WTC11 (cell line): ENCODE measurements around the gene FEM1B. TPM values are rescaled to one million over a fixed set of nuclear protein-coding genes. Genes with fewer than 3 reads are reported as not detected.

ENCODE experiments used
- ATAC-seq: fragments of 200-7000 bp; cut with Tn5 transposase; 2 replicates; pipeline ENCODE4 v1.10.0; 2021; ENCODE audit warnings: mild to moderate bottlenecking, moderate library complexity
- CTCF ChIA-PET: fragments of 300-600 bp; sonication (Branson Sonifier 250); formaldehyde crosslinking; loops from one replicate; lab custom pipeline; 2021; ENCODE audit warnings: antibody characterized with exemption; lab: Charles Lee
- POLR2A ChIA-PET: fragments of 350-600 bp; sonication (Branson Sonifier 250); formaldehyde crosslinking; loops from one replicate; lab custom pipeline; 2021; ENCODE audit warnings: antibody characterized with exemption; lab: Charles Lee
- DNase-seq: peaks from one replicate; pipeline ENCODE4 v3.0.0; 2021; ENCODE audit warnings: low spot score
- H3K27ac Mint-ChIP-seq: 2 replicates; pipeline ENCODE4 v1.8.0; 2021; ENCODE audit warnings: mixed read lengths
- H3K27me3 Mint-ChIP-seq: 2 replicates; pipeline ENCODE4 v1.8.0; 2021; ENCODE audit warnings: low read depth, mild to moderate bottlenecking, moderate library complexity, mixed read lengths
- H3K36me3 Mint-ChIP-seq: 2 replicates; pipeline ENCODE4 v1.8.0; 2021; ENCODE audit warnings: mixed read lengths
- H3K4me1 Mint-ChIP-seq: 2 replicates; pipeline ENCODE4 v1.8.0; 2022; ENCODE audit warnings: mixed read lengths
- H3K4me3 Mint-ChIP-seq: 2 replicates; pipeline ENCODE4 v1.8.0; 2021; ENCODE audit warnings: mild to moderate bottlenecking, moderate library complexity, mixed read lengths
- H3K9me3 Mint-ChIP-seq: 2 replicates; pipeline ENCODE4 v1.8.0; 2021; ENCODE audit warnings: mixed read lengths
- ATF2 ChIP-seq: sonication (generic); formaldehyde crosslinking; IDR thresholded peaks from 2 replicates; pipeline ENCODE4 v1.8.1; 2022; ENCODE audit warnings: low read depth, missing genetic modification reagents, borderline replicate concordance
- ATF3 ChIP-seq: sonication (generic); formaldehyde crosslinking; conservative IDR thresholded peaks from 2 replicates; pipeline ENCODE4 v1.8.1; 2022; ENCODE audit warnings: mild to moderate bottlenecking, missing genetic modification reagents
- CREM ChIP-seq: sonication (generic); formaldehyde crosslinking; IDR thresholded peaks from 2 replicates; pipeline ENCODE4 v1.8.1; 2022; ENCODE audit warnings: mild to moderate bottlenecking, missing genetic modification reagents, moderate library complexity
- FOXK1 ChIP-seq: sonication (generic); formaldehyde crosslinking; IDR thresholded peaks from 2 replicates; pipeline ENCODE4 v1.8.0; 2022; ENCODE audit warnings: mild to moderate bottlenecking, moderate library complexity, missing genetic modification reagents
- PRDM15 ChIP-seq: sonication (generic); formaldehyde crosslinking; IDR thresholded peaks from 2 replicates; pipeline ENCODE4 v1.8.0; 2022; ENCODE audit warnings: missing genetic modification reagents
- PRRX2 ChIP-seq: fragments of 250-450 bp; sonication (Bioruptor Pico); IDR thresholded peaks from 2 replicates; pipeline ENCODE4 v1.8.0; 2021; ENCODE audit warnings: mild to moderate bottlenecking
- RORB ChIP-seq: fragments of 250-450 bp; sonication (Bioruptor Pico); IDR thresholded peaks from 2 replicates; pipeline ENCODE4 v1.9.0; 2021; ENCODE audit warnings: mild to moderate bottlenecking
- TCF7 ChIP-seq: sonication (generic); formaldehyde crosslinking; IDR thresholded peaks from 2 replicates; pipeline ENCODE4 v1.8.0; 2022; ENCODE audit warnings: mild to moderate bottlenecking, low read depth, missing genetic modification reagents, moderate library complexity
- ZNF121 ChIP-seq: sonication (generic); formaldehyde crosslinking; IDR thresholded peaks from 2 replicates; pipeline ENCODE4 v1.8.0; 2023; ENCODE audit warnings: missing genetic modification reagents
- total RNA-seq: library from RNA; stranded (reverse); gene quantifications from 3 replicates; pipeline ENCODE4 v1.2.3, GENCODE V29; 2021
- TF ChIP-seq, protein P1 (sequence below): fragments of 250-450 bp; sonication (Bioruptor Pico); IDR thresholded peaks from 2 replicates; pipeline ENCODE4 v1.9.0; 2021; ENCODE audit warnings: mild to moderate bottlenecking, borderline replicate concordance
- TF ChIP-seq, protein P2 (sequence below): sonication (generic); formaldehyde crosslinking; IDR thresholded peaks from 2 replicates; pipeline ENCODE4 v1.8.1; 2023; ENCODE audit warnings: mild to moderate bottlenecking, missing genetic modification reagents, moderate library complexity
- TF ChIP-seq, protein P3 (sequence below): fragments of 250-450 bp; sonication (Bioruptor Pico); conservative IDR thresholded peaks from 2 replicates; pipeline ENCODE4 v1.9.0; 2021; ENCODE audit warnings: mild to moderate bottlenecking
- TF ChIP-seq, protein P4 (sequence below): fragments of 250-450 bp; sonication (Bioruptor Pico); IDR thresholded peaks from 2 replicates; pipeline ENCODE4 v1.8.0; 2021; ENCODE audit warnings: mild to moderate bottlenecking
- TF ChIP-seq, protein P5 (sequence below): sonication (generic); formaldehyde crosslinking; IDR thresholded peaks from 2 replicates; pipeline ENCODE4 v1.8.1; 2023; ENCODE audit warnings: mild to moderate bottlenecking, missing genetic modification reagents, moderate library complexity

FEM1B gene
- total RNA-seq, 1 experiment from 2014 or later, result 64.8 TPM

GRCh38 chr15:68318008-68318835 is 40.7 kb downstream of the FEM1B start:
- Mint-ChIP-seq H3K27ac (no peak overlapping the region), H3K36me3 (no peaks in the 10 kb centered on the region), H3K4me3 (no peak overlapping the region), H3K9me3 (no peaks in the 10 kb centered on the region), H3K4me1 (peaks cover 23% of the 10 kb centered on the region), H3K27me3 (no peaks in the 10 kb centered on the region)
- CTCF ChIA-PET, result interaction anchor here (0.7 kb wide), 1 partner anchor 12 kb away, joined by 3 read pairs; no protein-coding TSS in a partner anchor
- DNase-seq, result peak; percentile 4
- ATAC-seq, result no peak
- POLR2A ChIA-PET, result interaction anchor here (1.1 kb wide), 1 partner anchor 12 kb away, joined by 3 read pairs; no protein-coding TSS in a partner anchor
- TF ChIP-seq, protein P1, sequence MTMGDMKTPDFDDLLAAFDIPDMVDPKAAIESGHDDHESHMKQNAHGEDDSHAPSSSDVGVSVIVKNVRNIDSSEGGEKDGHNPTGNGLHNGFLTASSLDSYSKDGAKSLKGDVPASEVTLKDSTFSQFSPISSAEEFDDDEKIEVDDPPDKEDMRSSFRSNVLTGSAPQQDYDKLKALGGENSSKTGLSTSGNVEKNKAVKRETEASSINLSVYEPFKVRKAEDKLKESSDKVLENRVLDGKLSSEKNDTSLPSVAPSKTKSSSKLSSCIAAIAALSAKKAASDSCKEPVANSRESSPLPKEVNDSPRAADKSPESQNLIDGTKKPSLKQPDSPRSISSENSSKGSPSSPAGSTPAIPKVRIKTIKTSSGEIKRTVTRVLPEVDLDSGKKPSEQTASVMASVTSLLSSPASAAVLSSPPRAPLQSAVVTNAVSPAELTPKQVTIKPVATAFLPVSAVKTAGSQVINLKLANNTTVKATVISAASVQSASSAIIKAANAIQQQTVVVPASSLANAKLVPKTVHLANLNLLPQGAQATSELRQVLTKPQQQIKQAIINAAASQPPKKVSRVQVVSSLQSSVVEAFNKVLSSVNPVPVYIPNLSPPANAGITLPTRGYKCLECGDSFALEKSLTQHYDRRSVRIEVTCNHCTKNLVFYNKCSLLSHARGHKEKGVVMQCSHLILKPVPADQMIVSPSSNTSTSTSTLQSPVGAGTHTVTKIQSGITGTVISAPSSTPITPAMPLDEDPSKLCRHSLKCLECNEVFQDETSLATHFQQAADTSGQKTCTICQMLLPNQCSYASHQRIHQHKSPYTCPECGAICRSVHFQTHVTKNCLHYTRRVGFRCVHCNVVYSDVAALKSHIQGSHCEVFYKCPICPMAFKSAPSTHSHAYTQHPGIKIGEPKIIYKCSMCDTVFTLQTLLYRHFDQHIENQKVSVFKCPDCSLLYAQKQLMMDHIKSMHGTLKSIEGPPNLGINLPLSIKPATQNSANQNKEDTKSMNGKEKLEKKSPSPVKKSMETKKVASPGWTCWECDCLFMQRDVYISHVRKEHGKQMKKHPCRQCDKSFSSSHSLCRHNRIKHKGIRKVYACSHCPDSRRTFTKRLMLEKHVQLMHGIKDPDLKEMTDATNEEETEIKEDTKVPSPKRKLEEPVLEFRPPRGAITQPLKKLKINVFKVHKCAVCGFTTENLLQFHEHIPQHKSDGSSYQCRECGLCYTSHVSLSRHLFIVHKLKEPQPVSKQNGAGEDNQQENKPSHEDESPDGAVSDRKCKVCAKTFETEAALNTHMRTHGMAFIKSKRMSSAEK (CRISPR knock-in tag), result no peak
- TF ChIP-seq ZNF121 (CRISPR knock-in tag), result no peak
- TF ChIP-seq, protein P2, sequence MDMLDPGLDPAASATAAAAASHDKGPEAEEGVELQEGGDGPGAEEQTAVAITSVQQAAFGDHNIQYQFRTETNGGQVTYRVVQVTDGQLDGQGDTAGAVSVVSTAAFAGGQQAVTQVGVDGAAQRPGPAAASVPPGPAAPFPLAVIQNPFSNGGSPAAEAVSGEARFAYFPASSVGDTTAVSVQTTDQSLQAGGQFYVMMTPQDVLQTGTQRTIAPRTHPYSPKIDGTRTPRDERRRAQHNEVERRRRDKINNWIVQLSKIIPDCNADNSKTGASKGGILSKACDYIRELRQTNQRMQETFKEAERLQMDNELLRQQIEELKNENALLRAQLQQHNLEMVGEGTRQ (CRISPR knock-in tag), result no peak
- no peak for TF ChIP-seq CREM (CRISPR knock-in tag)
- TF ChIP-seq, protein P3, sequence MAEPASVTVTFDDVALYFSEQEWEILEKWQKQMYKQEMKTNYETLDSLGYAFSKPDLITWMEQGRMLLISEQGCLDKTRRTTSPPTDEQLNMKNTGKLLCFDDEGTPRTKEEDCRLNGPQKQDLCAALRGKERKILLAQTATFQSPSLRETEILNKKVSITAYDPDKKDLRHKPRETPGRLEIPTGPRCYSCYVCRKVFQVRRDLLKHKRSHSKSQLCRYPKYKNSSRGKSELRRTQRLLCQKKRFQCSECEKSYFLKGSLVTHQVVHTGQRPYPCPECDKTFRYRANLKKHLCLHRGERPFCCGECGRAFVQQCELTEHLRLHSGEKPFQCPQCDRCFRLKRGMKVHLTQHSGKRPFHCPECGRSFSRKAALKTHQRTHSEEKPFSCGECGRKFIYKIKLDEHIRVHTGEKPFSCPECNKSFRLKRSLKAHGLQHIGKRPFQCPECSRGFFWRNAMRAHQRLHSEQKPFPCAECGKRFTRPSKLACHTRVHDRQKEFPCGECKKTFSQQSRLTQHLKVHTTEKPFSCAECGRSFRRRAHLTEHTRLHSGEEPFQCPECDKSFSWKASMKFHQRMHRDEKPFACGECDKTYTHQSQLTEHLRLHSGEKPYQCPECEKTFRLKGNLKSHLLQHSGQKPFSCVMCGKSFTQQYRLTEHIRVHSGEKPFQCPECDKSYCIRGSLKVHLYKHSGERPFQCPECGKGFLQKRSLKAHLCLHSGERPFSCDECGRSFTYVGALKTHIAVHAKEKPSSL (CRISPR knock-in tag), result no peak

GRCh38 chr15:68318931-68319909 is 41.7 kb downstream of the FEM1B start:
- CTCF ChIA-PET, result interaction anchor here (0.7 to 1.7 kb wide), 2 partner anchors 13 kb away, joined by 3 to 6 read pairs; no protein-coding TSS in a partner anchor
- TF ChIP-seq PRDM15 (CRISPR knock-in tag) (no peak), PRRX2 (no peak), RORB (CRISPR knock-in tag) (no peak), TCF7 (no peak), ATF3 (CRISPR knock-in tag) (no peak), FOXK1 (CRISPR knock-in tag) (no peak), ATF2 (CRISPR knock-in tag) (no peak)
- TF ChIP-seq, protein P4, sequence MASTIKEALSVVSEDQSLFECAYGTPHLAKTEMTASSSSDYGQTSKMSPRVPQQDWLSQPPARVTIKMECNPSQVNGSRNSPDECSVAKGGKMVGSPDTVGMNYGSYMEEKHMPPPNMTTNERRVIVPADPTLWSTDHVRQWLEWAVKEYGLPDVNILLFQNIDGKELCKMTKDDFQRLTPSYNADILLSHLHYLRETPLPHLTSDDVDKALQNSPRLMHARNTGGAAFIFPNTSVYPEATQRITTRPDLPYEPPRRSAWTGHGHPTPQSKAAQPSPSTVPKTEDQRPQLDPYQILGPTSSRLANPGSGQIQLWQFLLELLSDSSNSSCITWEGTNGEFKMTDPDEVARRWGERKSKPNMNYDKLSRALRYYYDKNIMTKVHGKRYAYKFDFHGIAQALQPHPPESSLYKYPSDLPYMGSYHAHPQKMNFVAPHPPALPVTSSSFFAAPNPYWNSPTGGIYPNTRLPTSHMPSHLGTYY (CRISPR knock-in tag), result no peak
- TF ChIP-seq, protein P5, sequence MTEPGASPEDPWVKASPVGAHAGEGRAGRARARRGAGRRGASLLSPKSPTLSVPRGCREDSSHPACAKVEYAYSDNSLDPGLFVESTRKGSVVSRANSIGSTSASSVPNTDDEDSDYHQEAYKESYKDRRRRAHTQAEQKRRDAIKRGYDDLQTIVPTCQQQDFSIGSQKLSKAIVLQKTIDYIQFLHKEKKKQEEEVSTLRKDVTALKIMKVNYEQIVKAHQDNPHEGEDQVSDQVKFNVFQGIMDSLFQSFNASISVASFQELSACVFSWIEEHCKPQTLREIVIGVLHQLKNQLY (CRISPR knock-in tag), result no peak

More at GRCh38 chr15:68318931-68319909, 41.7 kb downstream of the FEM1B start:
- Mint-ChIP-seq H3K4me1 (peaks cover 23% of the 10 kb centered on the region), H3K27ac (no peak overlapping the region), H3K36me3 (no peaks in the 10 kb centered on the region), H3K27me3 (no peaks in the 10 kb centered on the region), H3K9me3 (no peaks in the 10 kb centered on the region), H3K4me3 (no peak overlapping the region)
- POLR2A ChIA-PET, result interaction anchor here (1.1 kb wide), 1 partner anchor 13 kb away, joined by 3 read pairs; no protein-coding TSS in a partner anchor
- DNase-seq (no peak), ATAC-seq (no peak)
